Heart left ventricle (tissue), 13 donors: ENCODE measurements around the gene ITIH5.

Experiments
- CTCF ChIP-seq, 12 donors: fragments of 200-600 bp; sonication (generic) in 4 of 12; IDR thresholded peaks; one replicate each; pipeline versions ENCODE4 v1.5.0 to v1.8.0; 2018 to 2022; ENCODE audit warnings: antibody characterized with exemption in 12 of 12, mild to moderate bottlenecking in 5 of 12
- POLR2A ChIP-seq, 2 donors: fragments of 450-650 bp; IDR thresholded peaks; one replicate each; pipeline ENCODE4 v1.6.1; 2017; ENCODE audit warnings: antibody characterized with exemption in 2 of 2, mild to moderate bottlenecking in 2 of 2, moderate library complexity in 2 of 2
- donor health status: ischemic (EF 13 %, LVEDD 7.1; RV severe dilation, severe dysfunction).
- donor health status: DM: no; HTN: yes; CAD: no.
- donor health status: DM: no; HTN: no; CAD: no.
- donor health status: ischemic (EF 25% LVEDD 6.9; RV normal size, moderate dysfunction).
- donor health status: ischemic (EF 25% LVEDD 5.7; RV mildly dilated, moderate dysfunction).
- donor health status: ischemic (EF 35%, LVEDD 5.7; RV mildly dilated, moderate dysfunction).
- donor health status: nonischemic (EF 11% LVEDD 7.7; RV severe dilation, severe dysfunction).
- donor health status: DM: yes; HTN: yes; CAD: no.
- donor health status: PGD.
- donor health status: ischemic (EF 29% LVEDD 5.4; RV normal size, mild dysfunction).
- donor health status: nonischemic (EF 23%, LVEDD 6.1; RV moderate dilation, normal function).

GRCh38 chr10:7534480-7534852, 132.3 kb downstream of the ITIH5 start:
- TF ChIP-seq POLR2A (IDR thresholded peaks at IDR 0.05): no peak
- no peak for TF ChIP-seq CTCF (IDR thresholded peaks at IDR 0.05)
